ENCODE results near the gene PNMA6F. TPM values are rescaled to one million over a fixed set of nuclear protein-coding genes. Genes with fewer than 3 reads are reported as not detected.

The PNMA6F gene
- total and polyA plus RNA-seq, 2 experiments from 2014 or later = 0.06 to 0.83 TPM

DNA sequence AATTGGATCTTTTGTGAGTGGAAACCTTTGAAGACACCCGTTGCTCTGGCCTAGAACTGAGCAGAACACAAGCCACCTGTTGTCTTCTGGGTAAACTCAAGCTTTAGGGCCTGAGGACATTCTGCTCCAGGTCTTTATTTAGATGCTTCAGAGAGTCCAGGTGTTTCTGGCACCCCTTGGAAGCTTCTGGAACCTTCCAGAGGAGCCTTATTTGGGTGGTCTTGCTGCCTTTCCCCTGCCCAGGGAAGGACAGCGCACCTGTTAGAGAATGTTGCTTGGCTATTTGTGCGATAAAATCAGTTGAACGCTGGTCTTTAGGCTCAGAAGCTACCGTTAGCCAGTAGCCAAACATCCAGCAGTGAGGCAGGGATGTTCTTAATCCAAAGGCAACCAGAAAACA, 15.4 kb upstream of the PNMA6F start (continued):
- TF ChIP-seq ZNF114 (CRISPR knock-in tag; IDR thresholded peaks at IDR 0.05) = no peak
- no peak for TF ChIP-seq NANOG (IDR thresholded peaks at IDR 0.05; ENCODE audit: borderline replicate concordance)
- no peak for TF ChIP-seq CTCF (conservative IDR thresholded peaks at IDR 0.05; ENCODE audit: low read depth in 2 of 2)
- TF ChIP-seq, protein P1, sequence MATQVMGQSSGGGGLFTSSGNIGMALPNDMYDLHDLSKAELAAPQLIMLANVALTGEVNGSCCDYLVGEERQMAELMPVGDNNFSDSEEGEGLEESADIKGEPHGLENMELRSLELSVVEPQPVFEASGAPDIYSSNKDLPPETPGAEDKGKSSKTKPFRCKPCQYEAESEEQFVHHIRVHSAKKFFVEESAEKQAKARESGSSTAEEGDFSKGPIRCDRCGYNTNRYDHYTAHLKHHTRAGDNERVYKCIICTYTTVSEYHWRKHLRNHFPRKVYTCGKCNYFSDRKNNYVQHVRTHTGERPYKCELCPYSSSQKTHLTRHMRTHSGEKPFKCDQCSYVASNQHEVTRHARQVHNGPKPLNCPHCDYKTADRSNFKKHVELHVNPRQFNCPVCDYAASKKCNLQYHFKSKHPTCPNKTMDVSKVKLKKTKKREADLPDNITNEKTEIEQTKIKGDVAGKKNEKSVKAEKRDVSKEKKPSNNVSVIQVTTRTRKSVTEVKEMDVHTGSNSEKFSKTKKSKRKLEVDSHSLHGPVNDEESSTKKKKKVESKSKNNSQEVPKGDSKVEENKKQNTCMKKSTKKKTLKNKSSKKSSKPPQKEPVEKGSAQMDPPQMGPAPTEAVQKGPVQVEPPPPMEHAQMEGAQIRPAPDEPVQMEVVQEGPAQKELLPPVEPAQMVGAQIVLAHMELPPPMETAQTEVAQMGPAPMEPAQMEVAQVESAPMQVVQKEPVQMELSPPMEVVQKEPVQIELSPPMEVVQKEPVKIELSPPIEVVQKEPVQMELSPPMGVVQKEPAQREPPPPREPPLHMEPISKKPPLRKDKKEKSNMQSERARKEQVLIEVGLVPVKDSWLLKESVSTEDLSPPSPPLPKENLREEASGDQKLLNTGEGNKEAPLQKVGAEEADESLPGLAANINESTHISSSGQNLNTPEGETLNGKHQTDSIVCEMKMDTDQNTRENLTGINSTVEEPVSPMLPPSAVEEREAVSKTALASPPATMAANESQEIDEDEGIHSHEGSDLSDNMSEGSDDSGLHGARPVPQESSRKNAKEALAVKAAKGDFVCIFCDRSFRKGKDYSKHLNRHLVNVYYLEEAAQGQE (IDR thresholded peaks at IDR 0.05; ENCODE audit: unreplicated experiment) = no peak
- no peak for TF ChIP-seq POLR2AphosphoS5 (IDR thresholded peaks at IDR 0.05; ENCODE audit: low read depth)

- peaks cover 23% of the 10 kb centered on the region for H3K36me3 Mint-ChIP-seq (ENCODE audit: low read depth)
- peaks cover 14% of the 10 kb centered on the region; the same call in 1 of the 2 replicates for H3K79me2 ChIP-seq (replicated peaks; ENCODE audit: insufficient read depth)
Observed at GRCh38 chrX:153336121-153336894, 14.7 kb upstream of the PNMA6F start.

More at GRCh38 chrX:153336121-153336894, 14.7 kb upstream of the PNMA6F start:
- peaks cover 12% of the 10 kb centered on the region; the same call in 1 of the 2 replicates for H3K4me1 ChIP-seq (ENCODE audit: insufficient read depth)
- H3K4me3 Mint-ChIP-seq = peak overlapping the region; percentile 86; the same call in 1 of the 3 replicates
- peaks cover 1% of the 10 kb centered on the region for H3K27me3 Mint-ChIP-seq (ENCODE audit: insufficient read depth, low read depth, poor library complexity)
- H3F3A ChIP-seq (replicated peaks; ENCODE audit: low read depth) = no peaks in the 10 kb centered on the region
- no peaks in the 10 kb centered on the region for H3K9me2 ChIP-seq (ENCODE audit: insufficient read depth)
- TF ChIP-seq CREB1 (CRISPR knock-in tag; IDR thresholded peaks at IDR 0.05; ENCODE audit: low read depth) (no peak), EZH2phosphoT487 (IDR thresholded peaks at IDR 0.05; ENCODE audit: unreplicated experiment) (no peak), NANOG (IDR thresholded peaks at IDR 0.05; ENCODE audit: borderline replicate concordance) (no peak), EZH2 (IDR thresholded peaks at IDR 0.05; ENCODE audit: low read depth, unreplicated experiment) (no peak), POLR2AphosphoS5 (IDR thresholded peaks at IDR 0.05; ENCODE audit: low read depth) (no peak), STAT1 (IDR thresholded peaks at IDR 0.05; ENCODE audit: unreplicated experiment) (no peak), CTCF (conservative IDR thresholded peaks at IDR 0.05; ENCODE audit: low read depth in 2 of 2) (no peak), JUNB (IDR thresholded peaks at IDR 0.05; ENCODE audit: unreplicated experiment) (no peak), ZNF114 (CRISPR knock-in tag; IDR thresholded peaks at IDR 0.05) (no peak)
- TF ChIP-seq, protein P2, sequence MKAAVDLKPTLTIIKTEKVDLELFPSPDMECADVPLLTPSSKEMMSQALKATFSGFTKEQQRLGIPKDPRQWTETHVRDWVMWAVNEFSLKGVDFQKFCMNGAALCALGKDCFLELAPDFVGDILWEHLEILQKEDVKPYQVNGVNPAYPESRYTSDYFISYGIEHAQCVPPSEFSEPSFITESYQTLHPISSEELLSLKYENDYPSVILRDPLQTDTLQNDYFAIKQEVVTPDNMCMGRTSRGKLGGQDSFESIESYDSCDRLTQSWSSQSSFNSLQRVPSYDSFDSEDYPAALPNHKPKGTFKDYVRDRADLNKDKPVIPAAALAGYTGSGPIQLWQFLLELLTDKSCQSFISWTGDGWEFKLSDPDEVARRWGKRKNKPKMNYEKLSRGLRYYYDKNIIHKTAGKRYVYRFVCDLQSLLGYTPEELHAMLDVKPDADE (IDR thresholded peaks at IDR 0.05) = no peak
- no peaks in the 10 kb centered on the region for H3K27me3 ChIP-seq (ENCODE audit: insufficient read depth)
- no peak overlapping the region for H3K4me3 ChIP-seq
- no peaks in the 10 kb centered on the region for H3K36me3 ChIP-seq (ENCODE audit: insufficient read depth)
- ATAC-seq (no peak), DNase-seq (ENCODE audit: low spot score) (no peak)
- H3K4me2 ChIP-seq = no peak overlapping the region; the same call in 1 of the 2 replicates
- H3K27ac ChIP-seq (ENCODE audit: low read depth) = no peak overlapping the region
- no peak overlapping the region for H2AFZ ChIP-seq
- H3K27ac Mint-ChIP-seq = no peak overlapping the region
- H3K9me3 Mint-ChIP-seq = no peaks in the 10 kb centered on the region
- no peaks in the 10 kb centered on the region for H4K20me1 ChIP-seq (replicated peaks; ENCODE audit: insufficient read depth)
- peaks cover 19% of the 10 kb centered on the region for H3K4me1 Mint-ChIP-seq

Data from GM23338 (cell line).